ENCODE results near the gene UBTF. TPM values are rescaled to one million over a fixed set of nuclear protein-coding genes. Genes with fewer than 3 reads are reported as not detected.

The UBTF gene
- total RNA-seq, 1 experiment from 2014 or later = 74.3 TPM

- no peak overlapping the region for H3K4me3 Mint-ChIP-seq (ENCODE audit: unreplicated experiment)
- no TSS peak for BruUV-seq (replicated peaks)
- intact Hi-C loops (cut with micrococcal nuclease; ENCODE audit: unreplicated experiment) = no loop called here
Observed at GRCh38 chr17:44236444-44236991, 17.0 kb upstream of the UBTF start.

DNA sequence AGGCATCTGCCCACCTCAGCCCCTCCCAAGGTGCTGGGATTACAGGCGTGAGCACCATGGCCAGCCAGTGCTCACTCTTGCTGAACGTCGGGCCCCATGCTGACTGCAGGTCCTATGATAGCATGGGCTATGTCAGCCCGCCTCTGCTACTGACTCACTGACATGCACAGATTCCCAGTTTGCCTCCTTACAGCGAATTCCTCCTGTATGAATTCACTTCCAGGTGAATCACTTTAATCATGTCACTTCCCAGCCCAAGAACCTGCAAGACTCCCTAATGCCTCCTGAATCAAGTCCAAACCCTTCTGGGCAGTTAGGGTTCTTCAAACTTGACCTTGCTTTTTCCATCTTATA lies 16.1 kb upstream of the UBTF start:
- H3K27me3 Mint-ChIP-seq (ENCODE audit: insufficient read depth, unreplicated experiment) = no peaks in the 10 kb centered on the region
- no peaks in the 10 kb centered on the region for H3K9me3 ChIP-seq
- no peaks in the 10 kb centered on the region for H3K27me3 ChIP-seq (replicated peaks; ENCODE audit: control insufficient read depth, insufficient read depth, low read length)
- no peaks in the 10 kb centered on the region for H3K4me1 Mint-ChIP-seq (ENCODE audit: low read depth, unreplicated experiment)
- no peaks in the 10 kb centered on the region for H3K36me3 ChIP-seq (ENCODE audit: control insufficient read depth, insufficient read depth, low read length)
- H3K36me3 Mint-ChIP-seq (ENCODE audit: insufficient read depth, unreplicated experiment) = no peaks in the 10 kb centered on the region
- intact Hi-C loops (cut with micrococcal nuclease; ENCODE audit: unreplicated experiment) = no loop called here
- no peak overlapping the region for H3K27ac Mint-ChIP-seq (ENCODE audit: unreplicated experiment)
- TF ChIP-seq, protein P1, sequence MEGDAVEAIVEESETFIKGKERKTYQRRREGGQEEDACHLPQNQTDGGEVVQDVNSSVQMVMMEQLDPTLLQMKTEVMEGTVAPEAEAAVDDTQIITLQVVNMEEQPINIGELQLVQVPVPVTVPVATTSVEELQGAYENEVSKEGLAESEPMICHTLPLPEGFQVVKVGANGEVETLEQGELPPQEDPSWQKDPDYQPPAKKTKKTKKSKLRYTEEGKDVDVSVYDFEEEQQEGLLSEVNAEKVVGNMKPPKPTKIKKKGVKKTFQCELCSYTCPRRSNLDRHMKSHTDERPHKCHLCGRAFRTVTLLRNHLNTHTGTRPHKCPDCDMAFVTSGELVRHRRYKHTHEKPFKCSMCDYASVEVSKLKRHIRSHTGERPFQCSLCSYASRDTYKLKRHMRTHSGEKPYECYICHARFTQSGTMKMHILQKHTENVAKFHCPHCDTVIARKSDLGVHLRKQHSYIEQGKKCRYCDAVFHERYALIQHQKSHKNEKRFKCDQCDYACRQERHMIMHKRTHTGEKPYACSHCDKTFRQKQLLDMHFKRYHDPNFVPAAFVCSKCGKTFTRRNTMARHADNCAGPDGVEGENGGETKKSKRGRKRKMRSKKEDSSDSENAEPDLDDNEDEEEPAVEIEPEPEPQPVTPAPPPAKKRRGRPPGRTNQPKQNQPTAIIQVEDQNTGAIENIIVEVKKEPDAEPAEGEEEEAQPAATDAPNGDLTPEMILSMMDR (IDR thresholded peaks at IDR 0.05; ENCODE audit: insufficient read depth in 1 of 2, low read depth in 1 of 2, low read length in 1 of 2, severe bottlenecking in 1 of 2, unreplicated experiment in 1 of 2) = no peak
- H3K9me3 Mint-ChIP-seq (ENCODE audit: unreplicated experiment) = no peaks in the 10 kb centered on the region
- no peak overlapping the region for H3K4me3 ChIP-seq (ENCODE audit: low read depth, low read length)
- H3K4me3 Mint-ChIP-seq (ENCODE audit: unreplicated experiment) = no peak overlapping the region
- no peak for DNase-seq
- POLR2A ChIA-PET = no interaction called here
- CTCF ChIA-PET = no interaction called here
- no TSS peak for BruUV-seq (replicated peaks)
- no peaks in the 10 kb centered on the region for H3K4me1 ChIP-seq

More at GRCh38 chr17:44236444-44236991, 17.0 kb upstream of the UBTF start:
- no peaks in the 10 kb centered on the region for H3K9me3 Mint-ChIP-seq (ENCODE audit: unreplicated experiment)
- H3K4me1 Mint-ChIP-seq (ENCODE audit: low read depth, unreplicated experiment) = no peaks in the 10 kb centered on the region
- no peaks in the 10 kb centered on the region for H3K36me3 ChIP-seq (ENCODE audit: control insufficient read depth, insufficient read depth, low read length)
- CTCF ChIA-PET = interaction anchor here (0.6 kb wide), 1 partner anchor 15 kb away, joined by 7 read pairs; no protein-coding TSS in a partner anchor
- H3K36me3 Mint-ChIP-seq (ENCODE audit: insufficient read depth, unreplicated experiment) = no peaks in the 10 kb centered on the region
- TF ChIP-seq, protein P1 (IDR thresholded peaks at IDR 0.05; ENCODE audit: insufficient read depth in 1 of 2, low read depth in 1 of 2, low read length in 1 of 2, severe bottlenecking in 1 of 2, unreplicated experiment in 1 of 2) = no peak
- no peaks in the 10 kb centered on the region for H3K27me3 Mint-ChIP-seq (ENCODE audit: insufficient read depth, unreplicated experiment)
- no peaks in the 10 kb centered on the region for H3K27me3 ChIP-seq (replicated peaks; ENCODE audit: control insufficient read depth, insufficient read depth, low read length)
- H3K27ac Mint-ChIP-seq (ENCODE audit: unreplicated experiment) = no peak overlapping the region
- POLR2A ChIA-PET = no interaction called here
- no peak for DNase-seq
- no peak overlapping the region for H3K4me3 ChIP-seq (ENCODE audit: low read depth, low read length)
- H3K4me1 ChIP-seq = no peaks in the 10 kb centered on the region
- H3K9me3 ChIP-seq = no peaks in the 10 kb centered on the region

GRCh38 chr17:44233582-44233981 lies 14.1 kb upstream of the UBTF start:
- H3K36me3 ChIP-seq (ENCODE audit: control insufficient read depth, insufficient read depth, low read length) = no peaks in the 10 kb centered on the region
- no peak for DNase-seq
- no peaks in the 10 kb centered on the region for H3K4me1 ChIP-seq
- Mint-ChIP-seq H3K9me3 (ENCODE audit: unreplicated experiment) (no peaks in the 10 kb centered on the region), H3K36me3 (ENCODE audit: insufficient read depth, unreplicated experiment) (no peaks in the 10 kb centered on the region), H3K4me3 (ENCODE audit: unreplicated experiment) (no peak overlapping the region), H3K4me1 (ENCODE audit: low read depth, unreplicated experiment) (no peaks in the 10 kb centered on the region), H3K27me3 (ENCODE audit: insufficient read depth, unreplicated experiment) (no peaks in the 10 kb centered on the region), H3K27ac (ENCODE audit: unreplicated experiment) (no peak overlapping the region)
- TF ChIP-seq, protein P1 (IDR thresholded peaks at IDR 0.05; ENCODE audit: insufficient read depth in 1 of 2, low read depth in 1 of 2, low read length in 1 of 2, severe bottlenecking in 1 of 2, unreplicated experiment in 1 of 2) = no peak
- no peaks in the 10 kb centered on the region for H3K9me3 ChIP-seq
- intact Hi-C loops (cut with micrococcal nuclease; ENCODE audit: unreplicated experiment) = no loop called here
- CTCF ChIA-PET = no interaction called here
- no peak overlapping the region for H3K4me3 ChIP-seq (ENCODE audit: low read depth, low read length)
- POLR2A ChIA-PET = no interaction called here
- no peaks in the 10 kb centered on the region for H3K27me3 ChIP-seq (replicated peaks; ENCODE audit: control insufficient read depth, insufficient read depth, low read length)
- no TSS peak for BruUV-seq (replicated peaks)

All from Caco-2 (cell line).